ENCODE results near the gene PRPF38B. TPM values are rescaled to one million over a fixed set of nuclear protein-coding genes. Genes with fewer than 3 reads are reported as not detected.
"Not testable (repeated sequence)": the region's sequence is repeated elsewhere in the genome, so short reads cannot be mapped to it uniquely, and the experiment has no call there.

PRPF38B gene
- total and polyA plus RNA-seq, 10 of the 15 experiments (the other 5 are each of a cell fraction or from before 2014, with no cell fraction given): 32.9 to 79.2 (median 47.8) TPM

DNA sequence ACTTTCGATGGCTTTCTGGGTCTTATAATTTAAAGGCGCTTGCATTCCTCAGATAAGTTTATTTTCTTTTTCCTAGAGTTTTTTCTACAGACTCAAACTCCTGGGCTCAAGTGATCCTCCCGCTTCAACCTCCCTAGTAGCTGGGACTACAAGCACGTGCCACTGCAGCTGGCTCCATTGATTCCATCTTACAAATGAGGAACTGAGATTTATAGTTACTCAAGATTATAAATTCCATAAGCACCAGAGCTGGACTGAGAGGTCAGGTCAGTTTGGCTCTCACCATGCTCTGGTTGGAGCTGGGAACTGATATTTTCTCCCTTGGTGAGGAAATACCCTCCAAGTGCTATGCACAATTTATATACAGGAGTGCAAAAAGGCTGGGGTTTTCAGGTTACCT, 13.4 kb upstream of the PRPF38B start:
- H3K27ac ChIP-seq (ENCODE audit: control insufficient read depth, insufficient read depth): no peak overlapping the region
- H3K4me1 ChIP-seq (ENCODE audit: control insufficient read depth, insufficient read depth, low read length): peaks cover 7% of the 10 kb centered on the region; the same call in 1 of the 2 replicates
- ChIA-PET CTCF (no interaction called here), RAD21 (ENCODE audit: unreplicated experiment) (interaction anchor here (1.6 kb wide), 1 partner anchor 13 kb away, joined by 3 read pairs; the partner anchor contains the start of gene PRPF38B), SMC1A (ENCODE audit: uncharacterized antibody, unreplicated experiment) (no interaction called here), POLR2A (no interaction called here)
- no peak overlapping the region for H3K9ac ChIP-seq (ENCODE audit: control insufficient read depth, insufficient read depth, low read length)
- in situ Hi-C loops (cut with MboI): no loop called here
- H3K27me3 ChIP-seq (replicated peaks in 1 of 2; ENCODE audit: control insufficient read depth in 2 of 2, insufficient read depth in 2 of 2, low read length in 1 of 2): no peaks in the 10 kb centered on the region
- TF ChIP-seq BHLHE40 (IDR thresholded peaks at IDR 0.05; ENCODE audit: borderline replicate concordance in 1 of 2, low read depth in 2 of 2, low read length in 1 of 2) (peak in 1 of 2 experiments; percentile 61; a peak in 2 of 4 replicates), EED (IDR thresholded peaks at IDR 0.05; ENCODE audit: low read depth) (no peak), FOXM1 (IDR thresholded peaks at IDR 0.05; ENCODE audit: low read depth, low read length) (no peak), SPI1 (IDR thresholded peaks at IDR 0.05; ENCODE audit: borderline replicate concordance, insufficient read depth, low read depth, low read length) (peak; percentile 73; the same call in 1 of the 2 replicates)
- BruUV-seq (replicated peaks): no TSS peak
- no peaks in the 10 kb centered on the region for H3K36me3 ChIP-seq (ENCODE audit: control insufficient read depth in 2 of 2, insufficient read depth in 2 of 2, low read length in 1 of 2)
- H3K79me2 ChIP-seq (ENCODE audit: control insufficient read depth, insufficient read depth, low read length): no peaks in the 10 kb centered on the region
- ATAC-seq: peak; percentile 29; the same call in 1 of the 3 replicates
- H3K9me3 ChIP-seq (replicated peaks; ENCODE audit: control insufficient read depth, insufficient read depth, low read length): no peaks in the 10 kb centered on the region
- DNase-seq (ENCODE audit: low read depth, low spot score): no peak
- no peaks in the 10 kb centered on the region for H4K20me1 ChIP-seq (ENCODE audit: control insufficient read depth, insufficient read depth)
- no peak overlapping the region for H2AFZ ChIP-seq (ENCODE audit: control insufficient read depth, low read depth, low read length)
- no peak overlapping the region for H3K4me2 ChIP-seq (ENCODE audit: control insufficient read depth, insufficient read depth)
- no peak for FAIRE-seq
- H3K4me3 ChIP-seq: no peak overlapping the region
- intact Hi-C loops (cut with micrococcal nuclease; ENCODE audit: unreplicated experiment): loop anchor here (10.0 kb wide), 1 partner anchor 64 kb away; no protein-coding TSS in a partner anchor
- WGBS (ENCODE audit: insufficient coverage, insufficient replicate concordance, low lambda C conversion rate, missing lambda C conversion rate): 68% methylated on average over 4 of the region's 4 CpGs

GRCh38 chr1:108679586-108680213, 12.4 kb upstream of the PRPF38B start:
- no peaks in the 10 kb centered on the region for H3K9me3 ChIP-seq (replicated peaks; ENCODE audit: control insufficient read depth, insufficient read depth, low read length)
- in situ Hi-C loops (cut with MboI): no loop called here
- BruUV-seq (replicated peaks): no TSS peak
- FAIRE-seq (no peak), DNase-seq (ENCODE audit: low read depth, low spot score) (no peak), ATAC-seq (no peak)
- peaks cover 7% of the 10 kb centered on the region; the same call in 1 of the 2 replicates for H3K4me1 ChIP-seq (ENCODE audit: control insufficient read depth, insufficient read depth, low read length)
- no peaks in the 10 kb centered on the region for H4K20me1 ChIP-seq (ENCODE audit: control insufficient read depth, insufficient read depth)
- POLR2A ChIA-PET: interaction anchor here (1.3 kb wide), 1 partner anchor 13 kb away, joined by 4 read pairs; the partner anchor contains the start of gene PRPF38B
- intact Hi-C loops (cut with micrococcal nuclease; ENCODE audit: unreplicated experiment): loop anchor here (10.0 kb wide), 1 partner anchor 65 kb away; no protein-coding TSS in a partner anchor
- H3K27ac ChIP-seq (ENCODE audit: control insufficient read depth, insufficient read depth): no peak overlapping the region
- SMC1A ChIA-PET (ENCODE audit: uncharacterized antibody, unreplicated experiment): no interaction called here
- no peaks in the 10 kb centered on the region for H3K27me3 ChIP-seq (replicated peaks in 1 of 2; ENCODE audit: control insufficient read depth in 2 of 2, insufficient read depth in 2 of 2, low read length in 1 of 2)
- no peaks in the 10 kb centered on the region for H3K79me2 ChIP-seq (ENCODE audit: control insufficient read depth, insufficient read depth, low read length)
- CTCF ChIA-PET: interaction anchor here (1.7 kb wide), 1 partner anchor 12 kb away, joined by 5 read pairs; the partner anchor contains the start of gene PRPF38B
- WGBS (ENCODE audit: insufficient coverage, insufficient replicate concordance, low lambda C conversion rate, missing lambda C conversion rate): 50% methylated on average over 10 of the region's 10 CpGs
- peak overlapping the region; percentile 58 for H2AFZ ChIP-seq (ENCODE audit: control insufficient read depth, low read depth, low read length)
- no peak for TF ChIP-seq SP1 (IDR thresholded peaks at IDR 0.05; ENCODE audit: low read depth, low read length)
- peak in 1 of 2 experiments; percentile 13; a peak in 1 of 4 replicates for TF ChIP-seq IKZF2 (IDR thresholded peaks at IDR 0.05)
- RAD21 ChIA-PET (ENCODE audit: unreplicated experiment): no interaction called here
- no peak overlapping the region for H3K4me3 ChIP-seq
- H3K9ac ChIP-seq (ENCODE audit: control insufficient read depth, insufficient read depth, low read length): no peak overlapping the region
- no peaks in the 10 kb centered on the region for H3K36me3 ChIP-seq (ENCODE audit: control insufficient read depth in 2 of 2, insufficient read depth in 2 of 2, low read length in 1 of 2)
- H3K4me2 ChIP-seq (ENCODE audit: control insufficient read depth, insufficient read depth): peak overlapping the region; percentile 40

DNA sequence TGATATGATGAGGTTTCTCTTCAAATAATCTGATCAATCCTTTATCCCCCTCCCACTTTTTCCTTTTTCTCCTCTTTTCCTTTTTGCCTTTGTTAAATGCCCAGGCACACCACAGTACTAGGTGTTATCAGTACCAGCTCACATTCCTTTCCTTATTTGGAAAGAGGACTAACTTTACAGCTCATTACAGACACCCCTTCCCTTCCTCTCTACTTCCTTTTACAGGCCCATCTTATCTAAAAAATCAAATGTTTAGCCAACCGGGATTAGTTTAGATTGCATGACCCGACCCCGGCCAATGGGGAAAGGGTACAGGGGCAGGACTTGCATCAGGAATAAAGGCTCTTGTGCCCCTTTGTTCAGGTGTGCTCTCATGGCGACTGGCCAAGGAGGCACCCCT, 10.4 kb upstream of the PRPF38B start:
- ChIA-PET SMC1A (ENCODE audit: uncharacterized antibody, unreplicated experiment) (interaction anchor here (1.1 to 1.5 kb wide), 3 partner anchors 11 to 20 kb away, joined by 3 to 4 read pairs (median 4); no protein-coding TSS in a partner anchor), RAD21 (ENCODE audit: unreplicated experiment) (interaction anchor here (1.4 kb wide), 1 partner anchor 11 kb away, joined by 6 read pairs; the partner anchor contains the start of gene PRPF38B)
- H3K9me3 ChIP-seq (replicated peaks; ENCODE audit: control insufficient read depth, insufficient read depth, low read length); H3K4me2 ChIP-seq (ENCODE audit: control insufficient read depth, insufficient read depth); FAIRE-seq; H4K20me1 ChIP-seq (ENCODE audit: control insufficient read depth, insufficient read depth); BruUV-seq (replicated peaks); H3K4me3 ChIP-seq; H3K79me2 ChIP-seq (ENCODE audit: control insufficient read depth, insufficient read depth, low read length); DNase-seq (ENCODE audit: low read depth, low spot score); H3K9ac ChIP-seq (ENCODE audit: control insufficient read depth, insufficient read depth, low read length); intact Hi-C loops (cut with micrococcal nuclease; ENCODE audit: unreplicated experiment); H2AFZ ChIP-seq (ENCODE audit: control insufficient read depth, low read depth, low read length); H3K36me3 ChIP-seq (ENCODE audit: control insufficient read depth in 2 of 2, insufficient read depth in 2 of 2, low read length in 1 of 2); POLR2A ChIA-PET; H3K27ac ChIP-seq (ENCODE audit: control insufficient read depth, insufficient read depth); H3K4me1 ChIP-seq (ENCODE audit: control insufficient read depth, insufficient read depth, low read length); CTCF ChIA-PET; in situ Hi-C loops (cut with MboI); H3K27me3 ChIP-seq (replicated peaks in 1 of 2; ENCODE audit: control insufficient read depth in 2 of 2, insufficient read depth in 2 of 2, low read length in 1 of 2); ATAC-seq: not testable (repeated sequence)
- WGBS (ENCODE audit: insufficient coverage, insufficient replicate concordance, low lambda C conversion rate, missing lambda C conversion rate): 32% methylated on average over 4 of the region's 4 CpGs
